GM21367 (cell line): ENCODE results near the gene RGS10.

Source experiments
- ATAC-seq: cut with Tn5 transposase; IDR thresholded peaks from one replicate; pipeline ENCODE4 v1.9.1; 2021; ENCODE audit not compliant: unreplicated experiment

RGS10 gene

GRCh38 chr10:119453313-119453712, 89.2 kb downstream of the RGS10 start:
- no peak for ATAC-seq

- ATAC-seq, result no peak
Measured at GRCh38 chr10:119452396-119452795, 90.1 kb downstream of the RGS10 start.

- ATAC-seq, result no peak
Measured at GRCh38 chr10:119451300-119451896, 91.1 kb downstream of the RGS10 start.

GRCh38 chr10:119450606-119451299, 91.8 kb downstream of the RGS10 start:
- ATAC-seq, result no peak
